Fibroblast of the conjunctiva (primary cell): ENCODE data around the gene AQP4.

Experiments used
- DNase-seq: peaks from one replicate; pipeline ENCODE4 v3.0.0-alpha.2; 2010; ENCODE audit warnings: low read depth

AQP4 gene

DNA sequence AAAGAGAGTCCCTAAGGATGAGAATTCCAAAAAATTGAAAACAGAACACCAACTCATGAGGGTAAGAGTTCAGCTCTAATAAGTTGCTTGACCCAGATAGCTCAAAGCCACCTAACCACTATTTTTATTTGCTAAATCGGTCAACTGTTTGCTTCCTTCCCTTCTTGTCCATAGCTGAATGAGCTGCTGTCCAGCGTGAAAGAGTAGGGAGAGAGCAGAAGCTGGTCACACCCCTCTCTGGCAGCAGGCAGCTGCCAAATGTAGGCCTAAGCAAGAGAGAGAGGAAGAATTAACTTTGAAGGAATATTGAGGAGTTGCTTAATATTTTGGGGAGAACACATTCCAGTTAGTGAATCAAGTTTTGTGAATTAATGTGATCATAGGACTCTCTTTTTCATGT lies 25.9 kb downstream of the AQP4 start:
- no peak for DNase-seq

DNA sequence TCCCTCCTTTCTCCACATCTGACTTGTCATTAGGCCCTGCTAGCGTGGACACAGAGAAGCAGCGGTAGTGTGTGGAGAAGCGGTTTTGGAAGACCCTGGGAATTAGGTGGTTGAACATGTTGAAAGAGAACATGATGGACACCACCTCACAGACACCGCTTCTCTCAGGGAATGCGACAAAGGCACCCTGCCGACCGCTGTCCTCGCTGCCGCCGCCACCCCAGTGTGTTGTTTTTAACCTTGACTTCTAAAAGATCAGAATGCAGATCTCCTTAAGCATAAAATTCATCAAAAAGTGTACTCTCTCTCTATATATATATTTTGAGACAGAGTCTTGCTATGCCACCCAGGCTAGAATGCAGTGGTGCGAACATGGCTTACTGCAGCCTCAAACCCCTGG lies 33.2 kb downstream of the AQP4 start:
- no peak for DNase-seq

DNA sequence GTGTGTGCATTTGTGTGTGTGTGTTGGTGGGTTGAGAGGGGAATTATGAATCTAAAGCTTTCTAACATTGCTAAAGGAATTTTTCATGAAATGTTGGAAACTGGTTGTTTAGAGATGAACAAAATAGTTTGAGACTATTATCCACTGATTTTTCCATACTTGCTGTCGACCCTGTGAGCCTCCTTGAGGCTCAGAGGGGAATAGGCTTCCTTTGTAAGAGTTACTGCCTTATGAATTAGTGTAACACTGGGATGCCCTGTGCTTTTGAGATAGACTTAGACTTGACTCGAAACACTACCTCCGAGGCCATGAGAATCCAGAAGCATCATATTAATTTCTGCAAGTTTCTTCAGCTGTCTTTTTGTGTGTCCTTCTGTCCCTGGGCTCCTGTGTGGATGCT lies 37.9 kb downstream of the AQP4 start:
- no peak for DNase-seq

DNA sequence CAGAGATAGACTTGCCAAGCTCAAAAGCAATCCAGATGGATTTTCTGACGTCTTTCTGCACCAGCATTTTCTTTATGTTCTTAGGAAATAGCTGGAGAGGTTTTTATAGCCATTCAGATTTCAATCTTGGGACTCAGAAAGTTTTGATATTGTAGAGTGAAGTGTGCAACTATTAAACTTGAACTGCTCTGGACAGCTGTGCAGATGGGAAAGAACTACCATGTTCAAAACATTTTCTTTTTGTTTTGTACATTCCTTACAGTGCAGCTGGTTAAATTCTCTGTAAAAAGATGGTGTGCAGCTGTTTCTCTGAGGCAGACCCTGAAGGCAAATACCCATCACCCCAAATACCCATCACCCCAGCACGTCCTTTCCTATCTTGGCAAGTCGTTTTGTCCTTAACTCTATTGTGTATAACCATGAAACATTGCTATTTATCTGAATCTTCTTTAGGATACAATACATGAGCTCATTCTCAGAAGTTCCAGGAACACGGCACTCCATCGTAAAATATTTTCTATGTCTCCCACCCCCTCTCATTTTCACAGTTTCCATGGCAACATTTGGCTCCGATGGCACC lies 38.8 kb downstream of the AQP4 start:
- DNase-seq = no peak

DNA sequence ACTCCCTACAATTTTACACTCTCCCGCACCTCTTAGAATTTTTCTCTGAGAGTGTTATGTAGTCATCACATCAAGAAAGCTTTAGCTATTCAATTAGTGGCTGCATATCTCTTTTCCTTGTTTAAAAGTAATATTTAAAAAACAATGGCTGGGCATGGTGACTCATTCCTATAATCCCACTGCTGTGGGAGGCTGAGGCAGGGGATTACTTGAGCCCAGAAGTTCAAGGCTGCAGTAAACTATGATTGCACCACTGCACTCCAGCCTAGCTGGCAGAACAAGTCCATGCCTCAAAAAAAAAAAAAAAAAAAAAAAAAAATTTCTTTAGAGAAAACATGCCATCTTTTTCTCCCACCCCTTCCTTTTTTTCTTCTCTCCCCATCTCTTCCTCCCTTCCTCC lies 44.3 kb downstream of the AQP4 start:
- DNase-seq = no peak

DNA sequence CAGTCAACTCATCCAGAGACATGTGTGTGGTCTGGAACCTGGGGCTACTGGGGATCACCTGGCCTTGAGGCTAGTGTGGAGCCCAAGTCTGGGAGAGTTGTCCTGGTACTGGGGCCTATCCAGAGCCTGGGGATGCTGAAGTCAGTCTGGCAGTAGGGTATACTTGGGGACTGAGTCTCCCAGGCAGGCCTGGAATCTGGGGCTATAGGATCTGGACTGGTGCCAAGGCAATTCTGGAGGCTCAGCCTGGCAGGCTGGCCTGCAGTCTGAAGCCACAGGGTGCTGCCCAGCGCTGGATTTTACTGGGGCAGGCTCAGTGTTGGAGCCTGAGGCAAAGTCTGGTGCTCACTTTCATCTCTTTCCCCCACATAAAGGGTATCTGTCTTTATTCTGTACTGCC lies 46.5 kb downstream of the AQP4 start:
- no peak for DNase-seq

DNA sequence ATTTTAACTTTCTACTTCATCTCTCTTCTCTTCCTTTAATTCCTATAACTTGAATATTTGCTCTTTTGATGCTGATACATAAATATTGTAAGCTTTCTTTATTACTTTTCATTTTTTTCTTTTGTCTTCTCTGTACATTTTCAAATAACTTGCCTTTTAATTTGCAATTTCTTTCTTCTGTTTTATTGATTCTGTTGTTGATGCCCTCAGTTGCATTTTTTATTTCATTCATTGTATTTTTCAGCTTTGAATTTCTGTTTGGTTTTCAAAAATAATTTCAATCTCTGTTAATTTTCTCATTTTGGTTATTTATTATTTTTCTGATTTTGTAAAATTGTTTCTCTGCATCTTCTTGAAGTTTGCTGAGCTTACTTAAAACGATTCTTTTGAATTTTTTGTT lies 47.0 kb downstream of the AQP4 start:
- no peak for DNase-seq

DNA sequence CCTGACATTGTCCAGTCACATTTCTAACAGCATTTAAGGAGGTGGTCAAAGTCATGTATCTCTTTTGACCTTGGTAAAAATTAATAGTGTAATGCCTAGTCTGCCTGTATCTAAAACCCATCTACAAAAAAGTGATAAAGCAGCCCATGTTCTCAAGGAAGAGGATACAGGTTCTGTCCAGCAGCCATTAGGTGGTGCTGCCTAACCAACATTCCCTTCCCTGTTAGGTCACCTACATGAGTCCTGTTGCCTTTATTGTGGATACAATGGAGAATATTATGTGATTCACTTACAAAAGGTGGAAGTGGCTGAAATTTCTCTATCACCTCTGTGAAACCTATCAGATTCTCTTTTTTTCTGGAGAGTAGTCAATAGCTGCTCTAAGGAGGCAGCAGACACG lies 52.5 kb downstream of the AQP4 start:
- DNase-seq = no peak

DNA sequence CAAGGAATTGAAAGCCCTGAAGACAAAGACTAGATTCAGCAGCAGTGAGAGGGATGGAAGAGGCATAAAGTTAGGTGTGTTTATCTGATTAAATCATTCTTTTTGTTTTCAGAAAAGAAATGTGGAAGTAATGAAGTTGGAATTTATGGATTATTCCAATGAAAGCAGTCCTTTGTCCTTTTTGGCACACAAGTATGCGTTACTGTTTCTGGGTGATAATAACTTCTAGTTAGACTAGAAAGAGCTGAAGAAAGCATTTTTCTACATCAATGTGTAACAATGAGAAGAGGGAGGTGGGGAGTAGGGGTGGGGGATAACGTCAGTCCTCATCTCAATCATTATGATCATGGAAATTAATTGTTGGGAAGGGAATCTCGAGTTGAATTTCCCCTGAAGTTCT lies 53.0 kb downstream of the AQP4 start:
- no peak for DNase-seq

DNA sequence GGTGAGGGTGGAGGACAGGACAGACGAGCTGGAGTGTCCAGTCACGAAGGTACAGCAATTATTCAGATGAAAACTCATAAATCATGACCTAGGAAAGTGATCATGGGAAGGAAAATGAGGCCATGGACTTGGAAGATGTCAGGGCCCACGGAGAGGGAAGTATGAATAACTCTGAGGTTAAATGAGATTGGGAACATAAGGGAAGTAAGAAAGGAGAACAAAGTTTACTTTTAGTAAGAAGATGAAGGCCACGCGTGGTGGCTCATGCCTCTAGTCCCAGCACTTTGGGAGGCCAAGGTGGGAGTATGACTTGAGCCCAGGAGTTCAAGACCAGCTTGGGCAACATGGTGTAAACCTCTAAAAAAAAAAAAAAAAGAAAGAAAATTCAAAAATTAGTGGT lies 56.2 kb downstream of the AQP4 start:
- no peak for DNase-seq

DNA sequence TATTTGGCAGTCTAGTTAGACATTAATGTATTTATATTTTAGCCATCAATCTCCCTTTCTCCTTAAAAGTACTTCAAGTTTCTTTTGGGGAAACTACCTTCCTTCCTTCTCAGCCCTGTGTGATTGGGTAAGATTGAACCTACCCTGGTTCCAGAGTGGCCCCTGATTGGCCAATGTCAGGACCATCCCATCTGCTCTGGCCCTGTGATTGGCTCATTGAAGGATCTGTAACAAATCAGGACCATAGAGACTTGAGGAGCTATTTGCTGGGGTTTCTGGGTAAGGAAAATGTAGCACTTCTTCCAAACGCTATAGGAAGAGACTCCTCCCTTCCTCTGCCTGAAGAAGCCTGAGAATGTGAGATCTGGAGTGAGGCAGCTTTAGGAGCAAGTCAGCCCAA lies 59.3 kb downstream of the AQP4 start:
- DNase-seq = no peak

DNA sequence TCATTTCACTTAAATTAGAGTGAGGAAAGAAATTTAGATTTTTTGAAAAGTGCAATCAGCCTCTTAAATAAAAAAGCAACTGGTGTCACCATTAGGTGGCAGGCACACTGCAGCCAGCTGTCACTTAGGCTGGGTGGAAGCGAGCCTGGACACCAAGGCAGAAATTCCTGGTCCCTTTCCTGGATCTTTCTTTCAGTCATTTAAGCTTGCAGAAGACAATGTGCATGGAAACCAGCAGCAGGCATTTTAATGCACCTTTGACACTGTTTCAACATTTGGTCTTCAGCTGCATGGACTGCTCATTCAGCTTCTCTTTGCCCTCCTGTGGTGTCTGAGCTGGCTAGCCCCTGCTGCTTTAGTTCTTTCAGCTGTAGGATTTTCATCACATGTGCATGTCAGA lies 61.0 kb downstream of the AQP4 start:
- no peak for DNase-seq

DNA sequence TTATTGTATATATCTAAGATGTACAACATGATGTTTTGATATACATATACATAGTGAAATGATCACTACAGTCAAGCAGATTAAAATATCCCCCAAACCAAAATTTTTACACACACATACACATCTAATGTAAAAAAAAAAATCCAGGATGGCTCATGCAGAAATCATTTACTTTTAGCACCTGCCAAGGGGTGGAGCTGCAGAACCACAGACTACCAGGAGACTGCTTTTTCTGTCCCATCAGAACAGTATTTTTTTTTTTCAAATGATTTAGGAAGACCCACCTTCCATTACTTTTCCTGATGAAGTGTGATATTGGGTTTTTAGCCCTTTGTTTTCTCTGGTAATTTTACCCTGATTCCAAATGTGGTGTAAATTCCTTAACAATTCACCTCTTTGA lies 61.9 kb downstream of the AQP4 start:
- no peak for DNase-seq

DNA sequence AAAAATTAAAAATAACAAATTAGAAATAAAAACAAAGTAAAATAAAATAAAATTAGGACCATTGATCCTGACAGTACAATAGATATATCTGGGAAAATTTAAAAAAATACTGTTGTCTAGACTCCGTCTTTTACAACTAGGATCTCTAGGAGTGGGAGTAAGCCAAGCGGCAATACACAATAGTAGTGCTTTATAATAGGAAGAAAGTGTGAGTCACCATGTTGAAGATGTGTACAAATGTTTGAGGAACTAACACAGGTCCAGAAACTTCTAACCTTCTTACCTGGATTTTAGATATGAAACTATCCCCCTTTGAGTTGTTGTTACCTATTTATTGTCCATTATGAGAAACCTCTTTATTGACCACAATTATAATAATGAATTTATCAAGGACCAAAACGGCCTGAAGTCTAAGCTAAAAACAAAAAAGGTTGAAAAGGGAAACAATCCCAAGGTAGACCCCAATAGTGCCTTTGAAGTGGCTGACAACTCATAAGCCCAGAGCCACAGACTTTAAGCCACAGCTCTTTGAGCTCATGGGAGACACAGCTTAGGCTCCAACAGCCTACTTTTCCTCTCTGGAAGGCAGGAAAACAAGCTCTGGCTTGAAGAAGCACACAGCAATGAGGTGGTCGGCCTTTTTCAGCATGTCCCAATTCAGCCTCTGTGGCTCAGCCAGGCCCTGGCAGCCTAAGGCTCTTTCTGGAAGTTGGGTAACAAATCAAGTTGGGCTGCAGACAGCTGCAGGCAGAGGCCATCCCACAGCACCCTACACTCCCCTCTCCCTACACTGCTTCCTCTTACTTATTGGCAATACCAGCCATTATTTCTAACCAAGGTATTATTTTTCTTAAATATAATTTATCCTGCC lies 62.9 kb downstream of the AQP4 start:
- DNase-seq = no peak
